K562 (cell line): ENCODE data around the gene INPP5E.

Experiments used
- BRD4 ChIP-seq: fragments of 200-600 bp; sonication (generic); IDR thresholded peaks from 2 replicates; pipeline ENCODE4 v1.6.1; 2017; ENCODE audit warnings: inconsistent platforms
- HIVEP1 ChIP-seq: fragments of 250-450 bp; sonication (Bioruptor Pico); IDR thresholded peaks from 2 replicates; pipeline ENCODE4 v1.4.0; 2020; ENCODE audit warnings: mild to moderate bottlenecking
- IFI16 ChIP-seq: fragments of 250-450 bp; sonication (Bioruptor Pico); IDR thresholded peaks from 2 replicates; pipeline ENCODE4 v2.1.2; 2022; ENCODE audit warnings: mild to moderate bottlenecking, inconsistent platforms
- MYC ChIP-seq, 2 experiments: fragments of 250-450 bp in 1 of 2; sonication (Bioruptor Pico) in 1 of 2; IDR thresholded peaks; 2 replicates each; pipeline versions ENCODE4 v1.5.1 to v1.6.1; 2012 to 2021; ENCODE audit warnings: low read depth in 2 of 2, borderline replicate concordance in 1 of 2, improper control_type of control experiment in 1 of 2, low read length in 1 of 2, mild to moderate bottlenecking in 1 of 2, moderate library complexity in 1 of 2
- POLR2A ChIP-seq: fragments of 450-650 bp; conservative IDR thresholded peaks from 2 replicates; pipeline ENCODE4 v1.6.1; 2016
- POLR2AphosphoS5 ChIP-seq: IDR thresholded peaks from 2 replicates; pipeline ENCODE4 v1.6.1; 2011; ENCODE audit warnings: mild to moderate bottlenecking, low read depth, low read length, moderate library complexity; ENCODE audit not compliant: control insufficient read depth, insufficient read depth
- PTBP1 ChIP-seq: fragments of 200-400 bp; formaldehyde crosslinking; IDR thresholded peaks from 2 replicates; pipeline ENCODE4 v1.6.1; 2017; ENCODE audit warnings: low read depth, low read length
- TEAD4 ChIP-seq, 2 experiments: sonication (generic) in 1 of 2; formaldehyde crosslinking in 1 of 2; IDR thresholded peaks; 2 replicates each; pipeline versions ENCODE4 v1.6.1 to v1.8.0; 2012 to 2022; ENCODE audit warnings: borderline replicate concordance in 1 of 2, inconsistent platforms in 1 of 2, low read length in 1 of 2, mild to moderate bottlenecking in 1 of 2, missing genetic modification reagents in 1 of 2
- ZNF175 ChIP-seq: fragments of 200-800 bp; sonication (Bioruptor generic); IDR thresholded peaks from 2 replicates; pipeline ENCODE4 v1.6.1; 2016; ENCODE audit warnings: low read depth, mild to moderate bottlenecking, missing genetic modification characterization, missing compliant biosample characterization
- TF ChIP-seq, protein P1 (sequence below): fragments of 250-450 bp; sonication (Bioruptor Pico); IDR thresholded peaks from 2 replicates; pipeline ENCODE4 v1.8.0; 2021; ENCODE audit warnings: moderate library complexity, mild to moderate bottlenecking, inconsistent platforms
- TF ChIP-seq, protein P2 (sequence below), 3 experiments: IDR thresholded peaks in 2 of 3; conservative IDR thresholded peaks in 1 of 3; 2 replicates each; pipeline ENCODE4 v1.5.1; 2011 to 2012; ENCODE audit warnings: low read length in 3 of 3, mild to moderate bottlenecking in 3 of 3, control low read depth in 2 of 3, improper control_type of control experiment in 1 of 3, inconsistent platforms in 1 of 3, low read depth in 1 of 3, mixed read lengths in 1 of 3, moderate library complexity in 1 of 3; ENCODE audit not compliant: insufficient read depth in 2 of 3
- TF ChIP-seq, protein P3 (sequence below): sonication (generic); formaldehyde crosslinking; IDR thresholded peaks from 2 replicates; pipeline ENCODE4 v1.9.0; 2022; ENCODE audit warnings: mild to moderate bottlenecking, missing genetic modification reagents
- TF ChIP-seq, protein P4 (sequence below), 2 experiments: fragments of 450-650 bp; formaldehyde crosslinking in 1 of 2; IDR thresholded peaks; 2 replicates each; pipeline versions ENCODE4 v1.4.0 to v1.6.1; 2014 to 2020; ENCODE audit warnings: mild to moderate bottlenecking in 2 of 2, borderline replicate concordance in 1 of 2, low read depth in 1 of 2
- TF ChIP-seq, protein P5 (sequence below): sonication (generic); formaldehyde crosslinking; IDR thresholded peaks from 2 replicates; pipeline ENCODE4 v1.8.0; 2022; ENCODE audit warnings: mild to moderate bottlenecking, low read depth, missing genetic modification reagents

DNA sequence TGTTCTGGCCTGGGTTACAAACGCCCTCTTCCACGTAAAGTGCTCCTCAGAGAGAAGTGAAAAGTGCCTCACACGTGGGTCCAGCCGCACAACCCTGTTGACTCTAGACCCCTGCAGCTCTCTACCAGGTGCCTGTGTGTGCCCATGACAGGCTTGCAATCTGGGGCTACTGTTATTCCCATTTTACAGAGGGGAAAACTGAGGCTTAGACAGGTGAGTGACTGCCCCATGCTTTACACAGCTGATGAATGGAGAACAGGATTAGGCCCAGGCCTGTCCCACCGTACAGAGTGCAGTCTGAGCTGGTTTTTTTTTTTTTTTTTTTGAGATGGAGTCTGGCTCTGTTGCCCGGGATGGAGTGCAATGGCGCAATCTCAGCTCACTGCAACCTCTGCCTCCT lies 6.2 kb upstream of the INPP5E start:
- TF ChIP-seq, protein P1, sequence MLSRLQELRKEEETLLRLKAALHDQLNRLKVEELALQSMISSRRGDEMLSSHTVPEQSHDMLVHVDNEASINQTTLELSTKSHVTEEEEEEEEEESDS (CRISPR knock-in tag), result no peak
- no peak for TF ChIP-seq PTBP1
- TF ChIP-seq IFI16 (CRISPR knock-in tag), result no peak
- TF ChIP-seq BRD4, result no peak
- TF ChIP-seq, protein P2, sequence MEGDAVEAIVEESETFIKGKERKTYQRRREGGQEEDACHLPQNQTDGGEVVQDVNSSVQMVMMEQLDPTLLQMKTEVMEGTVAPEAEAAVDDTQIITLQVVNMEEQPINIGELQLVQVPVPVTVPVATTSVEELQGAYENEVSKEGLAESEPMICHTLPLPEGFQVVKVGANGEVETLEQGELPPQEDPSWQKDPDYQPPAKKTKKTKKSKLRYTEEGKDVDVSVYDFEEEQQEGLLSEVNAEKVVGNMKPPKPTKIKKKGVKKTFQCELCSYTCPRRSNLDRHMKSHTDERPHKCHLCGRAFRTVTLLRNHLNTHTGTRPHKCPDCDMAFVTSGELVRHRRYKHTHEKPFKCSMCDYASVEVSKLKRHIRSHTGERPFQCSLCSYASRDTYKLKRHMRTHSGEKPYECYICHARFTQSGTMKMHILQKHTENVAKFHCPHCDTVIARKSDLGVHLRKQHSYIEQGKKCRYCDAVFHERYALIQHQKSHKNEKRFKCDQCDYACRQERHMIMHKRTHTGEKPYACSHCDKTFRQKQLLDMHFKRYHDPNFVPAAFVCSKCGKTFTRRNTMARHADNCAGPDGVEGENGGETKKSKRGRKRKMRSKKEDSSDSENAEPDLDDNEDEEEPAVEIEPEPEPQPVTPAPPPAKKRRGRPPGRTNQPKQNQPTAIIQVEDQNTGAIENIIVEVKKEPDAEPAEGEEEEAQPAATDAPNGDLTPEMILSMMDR (IDR thresholded peaks at IDR 0.05 in 2 of 3, conservative IDR thresholded peaks at IDR 0.05 in 1 of 3; ENCODE audit: insufficient read depth in 2 of 3, low read depth in 1 of 3, low read length in 3 of 3), result no peak
- TF ChIP-seq, protein P3, sequence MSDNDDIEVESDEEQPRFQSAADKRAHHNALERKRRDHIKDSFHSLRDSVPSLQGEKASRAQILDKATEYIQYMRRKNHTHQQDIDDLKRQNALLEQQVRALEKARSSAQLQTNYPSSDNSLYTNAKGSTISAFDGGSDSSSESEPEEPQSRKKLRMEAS (CRISPR knock-in tag), result no peak
- no peak for TF ChIP-seq POLR2AphosphoS5
- TF ChIP-seq MYC (IDR thresholded peaks at IDR 0.05; ENCODE audit: low read depth, low read length), result no peak
- TF ChIP-seq MYC (CRISPR knock-in tag; IDR thresholded peaks at IDR 0.05; ENCODE audit: borderline replicate concordance, low read depth), result no peak
- no peak for TF ChIP-seq HIVEP1
- TF ChIP-seq ZNF175 (CRISPR knock-in tag), result no peak
- TF ChIP-seq, protein P4, sequence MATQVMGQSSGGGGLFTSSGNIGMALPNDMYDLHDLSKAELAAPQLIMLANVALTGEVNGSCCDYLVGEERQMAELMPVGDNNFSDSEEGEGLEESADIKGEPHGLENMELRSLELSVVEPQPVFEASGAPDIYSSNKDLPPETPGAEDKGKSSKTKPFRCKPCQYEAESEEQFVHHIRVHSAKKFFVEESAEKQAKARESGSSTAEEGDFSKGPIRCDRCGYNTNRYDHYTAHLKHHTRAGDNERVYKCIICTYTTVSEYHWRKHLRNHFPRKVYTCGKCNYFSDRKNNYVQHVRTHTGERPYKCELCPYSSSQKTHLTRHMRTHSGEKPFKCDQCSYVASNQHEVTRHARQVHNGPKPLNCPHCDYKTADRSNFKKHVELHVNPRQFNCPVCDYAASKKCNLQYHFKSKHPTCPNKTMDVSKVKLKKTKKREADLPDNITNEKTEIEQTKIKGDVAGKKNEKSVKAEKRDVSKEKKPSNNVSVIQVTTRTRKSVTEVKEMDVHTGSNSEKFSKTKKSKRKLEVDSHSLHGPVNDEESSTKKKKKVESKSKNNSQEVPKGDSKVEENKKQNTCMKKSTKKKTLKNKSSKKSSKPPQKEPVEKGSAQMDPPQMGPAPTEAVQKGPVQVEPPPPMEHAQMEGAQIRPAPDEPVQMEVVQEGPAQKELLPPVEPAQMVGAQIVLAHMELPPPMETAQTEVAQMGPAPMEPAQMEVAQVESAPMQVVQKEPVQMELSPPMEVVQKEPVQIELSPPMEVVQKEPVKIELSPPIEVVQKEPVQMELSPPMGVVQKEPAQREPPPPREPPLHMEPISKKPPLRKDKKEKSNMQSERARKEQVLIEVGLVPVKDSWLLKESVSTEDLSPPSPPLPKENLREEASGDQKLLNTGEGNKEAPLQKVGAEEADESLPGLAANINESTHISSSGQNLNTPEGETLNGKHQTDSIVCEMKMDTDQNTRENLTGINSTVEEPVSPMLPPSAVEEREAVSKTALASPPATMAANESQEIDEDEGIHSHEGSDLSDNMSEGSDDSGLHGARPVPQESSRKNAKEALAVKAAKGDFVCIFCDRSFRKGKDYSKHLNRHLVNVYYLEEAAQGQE (IDR thresholded peaks at IDR 0.05; ENCODE audit: borderline replicate concordance), result no peak
- TF ChIP-seq, protein P4 (CRISPR knock-in tag; IDR thresholded peaks at IDR 0.05; ENCODE audit: low read depth), result no peak
- no peak for TF ChIP-seq POLR2A
- TF ChIP-seq, protein P5, sequence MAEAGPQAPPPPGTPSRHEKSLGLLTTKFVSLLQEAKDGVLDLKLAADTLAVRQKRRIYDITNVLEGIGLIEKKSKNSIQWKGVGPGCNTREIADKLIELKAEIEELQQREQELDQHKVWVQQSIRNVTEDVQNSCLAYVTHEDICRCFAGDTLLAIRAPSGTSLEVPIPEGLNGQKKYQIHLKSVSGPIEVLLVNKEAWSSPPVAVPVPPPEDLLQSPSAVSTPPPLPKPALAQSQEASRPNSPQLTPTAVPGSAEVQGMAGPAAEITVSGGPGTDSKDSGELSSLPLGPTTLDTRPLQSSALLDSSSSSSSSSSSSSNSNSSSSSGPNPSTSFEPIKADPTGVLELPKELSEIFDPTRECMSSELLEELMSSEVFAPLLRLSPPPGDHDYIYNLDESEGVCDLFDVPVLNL (CRISPR knock-in tag), result no peak
- no peak for TF ChIP-seq TEAD4 (IDR thresholded peaks at IDR 0.05; ENCODE audit: low read length)
- TF ChIP-seq TEAD4 (CRISPR knock-in tag; IDR thresholded peaks at IDR 0.05; ENCODE audit: borderline replicate concordance), result no peak
